Stimulated activated CD4-positive, alpha-beta T cell treated with anti-CD3 and anti-CD28 coated beads, Interleukin-1b, Interleukin-23, amount 100 ng/mL, for 24 hours (primary cell): ENCODE measurements around the gene RNF121.
A peak's percentile ranks its signal among the peaks of the same experiment; 100 is the strongest.

Experiments used
- DNase-seq, 4 experiments: peaks; one replicate each; pipeline ENCODE4 v3.0.0-alpha.2; 2020; ENCODE audit warnings: low read depth in 4 of 4, low spot score in 1 of 4

The RNF121 gene

DNA sequence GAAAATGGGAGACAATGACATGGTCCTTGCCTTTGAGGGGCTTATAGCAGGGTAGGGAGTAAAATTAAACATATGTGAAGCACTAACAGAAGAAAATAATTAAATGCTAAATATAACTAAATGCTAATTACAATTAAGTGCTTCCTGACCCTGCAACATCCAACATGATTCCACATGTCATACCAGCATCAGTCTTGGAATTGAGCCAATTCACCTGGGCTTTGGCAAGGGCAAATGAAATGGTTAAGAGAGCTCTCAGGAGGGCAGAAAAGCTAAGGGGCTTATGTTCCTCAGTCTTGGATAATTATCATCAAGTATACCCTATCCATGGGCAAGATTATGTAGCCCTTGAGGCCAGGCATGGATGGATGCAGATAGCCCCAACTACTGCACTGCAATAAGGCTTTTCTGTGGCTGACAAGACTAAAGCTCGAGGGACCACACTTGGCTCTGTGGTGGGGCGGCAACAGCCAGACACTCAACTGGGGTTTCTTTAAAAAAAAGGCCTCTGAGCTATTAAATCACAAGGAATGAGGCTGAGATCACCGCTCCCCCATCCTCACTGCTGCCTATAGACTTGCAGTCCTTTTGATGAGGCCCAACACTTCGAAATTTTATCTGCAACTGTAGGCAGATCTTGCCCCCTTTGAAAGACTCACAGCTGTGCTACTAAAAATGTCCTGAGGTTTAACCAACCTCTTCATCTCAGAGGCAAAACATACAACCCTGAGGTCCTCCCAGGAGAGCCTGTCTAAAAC, 108.9 kb downstream of the RNF121 start:
- DNase-seq: no peak

GRCh38 chr11:72038491-72038890, 109.6 kb downstream of the RNF121 start:
- no peak for DNase-seq

GRCh38 chr11:72039031-72039855, 110.4 kb downstream of the RNF121 start:
- DNase-seq: no peak

- no peak for DNase-seq
Observed at GRCh38 chr11:72039856-72040401, 111.1 kb downstream of the RNF121 start.

GRCh38 chr11:72040491-72041363, 111.9 kb downstream of the RNF121 start:
- DNase-seq: peak; percentile 48 to 65 (median 54)

DNA sequence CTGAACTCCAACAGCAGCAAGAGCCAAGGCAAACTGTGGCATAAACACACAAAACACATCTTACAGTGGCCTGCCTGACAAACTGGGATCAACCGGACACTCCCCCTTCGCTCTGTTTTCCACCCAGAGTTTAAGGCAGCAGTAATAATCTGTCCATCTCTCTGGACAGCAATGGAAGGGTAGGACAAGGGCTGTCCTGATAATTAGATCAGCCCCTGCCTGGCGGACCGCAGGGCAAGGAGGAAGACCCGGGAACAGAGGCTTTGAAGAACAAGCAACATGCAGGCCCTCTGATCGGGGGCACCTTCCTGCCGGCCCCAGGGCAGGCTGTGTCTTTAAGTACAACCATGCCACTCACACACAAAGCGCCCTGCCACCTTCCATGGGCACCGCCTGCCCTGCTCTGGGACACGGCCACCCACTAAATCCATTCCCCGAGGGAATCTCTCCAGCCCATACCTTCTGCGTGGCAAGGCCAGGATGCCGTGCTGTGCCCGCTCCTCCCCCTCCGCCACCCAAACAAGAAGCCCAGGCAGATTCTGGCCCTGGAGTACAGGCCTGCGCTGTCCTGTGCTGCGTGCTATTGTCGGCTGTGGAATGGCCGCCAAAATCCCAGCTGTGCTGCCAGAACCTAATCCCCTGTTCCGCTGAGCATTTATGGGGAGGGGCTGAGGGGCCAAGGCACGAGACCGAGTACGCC, 112.7 kb downstream of the RNF121 start:
- DNase-seq: peak in 1 of 4 experiments; percentile 19

GRCh38 chr11:72042064-72042745, 113.4 kb downstream of the RNF121 start:
- no peak for DNase-seq

DNA sequence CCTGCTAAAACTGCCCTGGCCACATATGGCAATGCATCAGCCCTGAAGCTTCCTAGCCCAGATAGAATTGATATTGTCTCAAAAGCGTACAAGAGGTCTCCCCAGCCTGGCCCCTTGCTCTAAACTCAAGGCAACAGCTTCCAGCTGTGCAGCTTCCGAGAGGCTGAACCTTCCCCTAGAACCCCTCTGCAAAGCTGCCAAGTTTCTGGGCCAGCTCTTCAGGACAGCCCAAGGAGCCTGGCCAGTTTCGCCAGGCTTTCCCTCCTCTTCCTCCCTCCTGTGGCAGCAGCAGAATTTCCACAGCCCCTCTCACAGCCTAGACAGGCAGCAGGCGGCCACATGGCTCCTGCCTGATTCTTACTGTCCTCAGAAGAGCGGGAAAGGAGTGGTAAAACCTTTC, 117.0 kb downstream of the RNF121 start:
- DNase-seq: no peak
